Nephron progenitor cell (in vitro differentiated cells): Measurements from ENCODE around the gene A2M.

Source experiments
- DNase-seq: peaks from one replicate; pipeline ENCODE4 v3.0.0; 2021
- H3K27ac Mint-ChIP-seq: 2 replicates; pipeline ENCODE4 v1.8.0; 2021; ENCODE audit warnings: mild to moderate bottlenecking, moderate library complexity, mixed read lengths
- H3K27me3 Mint-ChIP-seq: 2 replicates; pipeline ENCODE4 v1.8.0; 2021; ENCODE audit warnings: mild to moderate bottlenecking, low read depth, mixed read lengths; ENCODE audit not compliant: poor library complexity
- H3K36me3 Mint-ChIP-seq: 2 replicates; pipeline ENCODE4 v1.8.0; 2021; ENCODE audit warnings: low read depth, mixed read lengths
- H3K4me1 Mint-ChIP-seq: 2 replicates; pipeline ENCODE4 v1.8.0; 2021; ENCODE audit warnings: mixed read lengths
- H3K4me3 Mint-ChIP-seq: 2 replicates; pipeline ENCODE4 v1.8.0; 2021; ENCODE audit warnings: mild to moderate bottlenecking, moderate library complexity, mixed read lengths
- H3K9me3 Mint-ChIP-seq: 2 replicates; pipeline ENCODE4 v1.8.0; 2021; ENCODE audit warnings: mild to moderate bottlenecking, moderate library complexity, mixed read lengths
- TF ChIP-seq, protein P1 (sequence below): fragments of 200-600 bp; sonication (generic); IDR thresholded peaks from 2 replicates; pipeline ENCODE4 v1.5.0; 2021; ENCODE audit warnings: antibody characterized with exemption

Gene A2M

DNA sequence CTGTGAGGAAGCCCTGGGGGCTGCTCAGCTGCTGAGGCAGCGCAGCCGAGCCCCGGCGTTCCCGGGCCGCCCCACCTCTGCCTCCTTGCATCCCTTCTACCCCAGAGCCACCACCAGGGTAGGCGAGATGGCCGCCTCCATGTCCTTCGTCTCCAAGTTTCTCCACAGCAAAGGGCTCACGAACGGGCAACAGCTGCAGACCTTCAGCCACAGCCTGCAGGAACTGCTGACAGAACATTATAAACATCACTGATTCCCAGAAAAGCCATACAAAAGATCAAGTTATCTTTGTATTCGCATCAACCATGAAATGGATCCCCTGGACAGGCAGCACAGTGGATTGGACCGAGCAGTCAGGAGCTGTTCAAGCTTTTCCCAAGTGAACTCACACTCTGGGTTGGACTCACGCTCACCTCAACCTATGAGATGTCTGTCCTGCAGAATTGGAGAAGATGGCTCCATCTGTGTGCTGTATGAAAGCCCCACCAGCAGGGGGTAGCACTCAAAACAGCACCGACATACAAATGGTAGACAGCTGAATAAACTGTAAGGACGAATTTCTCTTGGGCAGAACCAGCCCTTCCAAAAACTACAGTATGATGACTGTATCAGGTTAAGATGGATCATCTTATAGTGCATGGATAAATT lies 19.4 kb upstream of the A2M start:
- no peaks in the 10 kb centered on the region for H3K4me1 Mint-ChIP-seq
- H3K9me3 Mint-ChIP-seq = peaks cover 44% of the 10 kb centered on the region
- H3K4me3 Mint-ChIP-seq = no peak overlapping the region
- peaks cover 32% of the 10 kb centered on the region for H3K36me3 Mint-ChIP-seq
- TF ChIP-seq, protein P1, sequence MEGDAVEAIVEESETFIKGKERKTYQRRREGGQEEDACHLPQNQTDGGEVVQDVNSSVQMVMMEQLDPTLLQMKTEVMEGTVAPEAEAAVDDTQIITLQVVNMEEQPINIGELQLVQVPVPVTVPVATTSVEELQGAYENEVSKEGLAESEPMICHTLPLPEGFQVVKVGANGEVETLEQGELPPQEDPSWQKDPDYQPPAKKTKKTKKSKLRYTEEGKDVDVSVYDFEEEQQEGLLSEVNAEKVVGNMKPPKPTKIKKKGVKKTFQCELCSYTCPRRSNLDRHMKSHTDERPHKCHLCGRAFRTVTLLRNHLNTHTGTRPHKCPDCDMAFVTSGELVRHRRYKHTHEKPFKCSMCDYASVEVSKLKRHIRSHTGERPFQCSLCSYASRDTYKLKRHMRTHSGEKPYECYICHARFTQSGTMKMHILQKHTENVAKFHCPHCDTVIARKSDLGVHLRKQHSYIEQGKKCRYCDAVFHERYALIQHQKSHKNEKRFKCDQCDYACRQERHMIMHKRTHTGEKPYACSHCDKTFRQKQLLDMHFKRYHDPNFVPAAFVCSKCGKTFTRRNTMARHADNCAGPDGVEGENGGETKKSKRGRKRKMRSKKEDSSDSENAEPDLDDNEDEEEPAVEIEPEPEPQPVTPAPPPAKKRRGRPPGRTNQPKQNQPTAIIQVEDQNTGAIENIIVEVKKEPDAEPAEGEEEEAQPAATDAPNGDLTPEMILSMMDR = no peak
- peaks cover 4% of the 10 kb centered on the region for H3K27me3 Mint-ChIP-seq
- no peak for DNase-seq
- no peak overlapping the region for H3K27ac Mint-ChIP-seq

DNA sequence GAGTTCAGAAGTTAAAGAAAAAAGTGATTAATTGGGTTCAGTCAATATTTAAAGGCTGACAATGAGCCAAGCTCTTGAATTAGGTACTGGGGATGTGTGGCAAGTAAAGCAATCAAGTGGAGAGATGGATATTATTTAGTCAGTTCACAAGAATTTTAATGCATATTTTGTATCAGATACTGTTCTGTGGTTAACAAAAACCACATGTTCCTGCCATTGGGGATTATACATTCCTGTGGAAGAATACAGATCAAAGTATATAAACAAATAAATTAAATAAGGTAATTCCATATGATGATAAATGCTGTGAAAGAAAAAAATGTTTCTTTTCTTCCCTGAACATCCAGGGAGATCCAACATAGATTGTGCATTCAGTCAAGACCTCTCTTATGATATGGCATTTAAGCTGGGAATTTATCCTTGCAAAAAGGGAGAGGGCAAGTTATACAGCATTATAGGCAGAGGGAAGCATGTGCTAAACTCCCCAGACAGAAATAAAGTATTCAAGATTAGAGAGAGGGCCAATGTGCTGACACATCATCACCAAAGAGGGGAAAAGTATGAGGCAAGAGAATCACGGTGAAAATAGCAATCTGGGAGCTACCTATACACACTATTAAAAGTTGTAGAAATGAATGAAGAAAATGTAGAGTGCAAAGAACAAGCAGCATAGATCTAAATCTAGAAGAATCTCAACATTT lies 17.6 kb upstream of the A2M start:
- H3K27me3 Mint-ChIP-seq = no peaks in the 10 kb centered on the region
- TF ChIP-seq, protein P1 = no peak
- H3K9me3 Mint-ChIP-seq = peaks cover 35% of the 10 kb centered on the region
- DNase-seq = no peak
- H3K4me3 Mint-ChIP-seq = no peak overlapping the region
- H3K4me1 Mint-ChIP-seq = no peaks in the 10 kb centered on the region
- H3K36me3 Mint-ChIP-seq = peaks cover 25% of the 10 kb centered on the region
- H3K27ac Mint-ChIP-seq = no peak overlapping the region

DNA sequence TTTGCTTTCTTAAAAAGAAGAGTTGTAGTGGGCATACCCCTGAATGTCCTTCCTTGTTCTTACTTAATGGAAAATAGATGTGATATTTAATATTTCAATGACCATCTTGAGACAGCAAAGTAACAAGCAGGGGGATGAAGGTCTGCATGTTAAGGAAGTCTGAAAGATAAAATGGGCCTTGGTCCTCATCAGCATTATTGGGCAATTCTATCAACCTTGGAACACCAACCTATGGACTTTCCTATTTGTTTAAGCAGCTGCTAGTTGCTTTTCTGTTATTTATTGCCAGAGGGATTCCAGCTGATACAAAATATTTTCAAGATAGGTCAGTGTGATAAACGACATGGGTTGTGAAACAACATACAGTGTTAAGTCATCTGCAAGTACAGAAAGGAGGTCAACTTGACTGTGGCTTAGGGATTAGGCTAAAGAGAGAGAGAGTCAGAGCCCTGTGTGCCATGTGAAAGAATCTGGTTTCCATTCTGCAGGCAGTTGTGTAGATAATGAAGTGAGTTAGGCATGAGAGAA lies 16.4 kb upstream of the A2M start:
- H3K27ac Mint-ChIP-seq = no peak overlapping the region
- peaks cover 28% of the 10 kb centered on the region for H3K9me3 Mint-ChIP-seq
- no peak for DNase-seq
- TF ChIP-seq, protein P1 = no peak
- peaks cover 24% of the 10 kb centered on the region for H3K36me3 Mint-ChIP-seq
- no peaks in the 10 kb centered on the region for H3K4me1 Mint-ChIP-seq
- no peaks in the 10 kb centered on the region for H3K27me3 Mint-ChIP-seq
- no peak overlapping the region for H3K4me3 Mint-ChIP-seq

DNA sequence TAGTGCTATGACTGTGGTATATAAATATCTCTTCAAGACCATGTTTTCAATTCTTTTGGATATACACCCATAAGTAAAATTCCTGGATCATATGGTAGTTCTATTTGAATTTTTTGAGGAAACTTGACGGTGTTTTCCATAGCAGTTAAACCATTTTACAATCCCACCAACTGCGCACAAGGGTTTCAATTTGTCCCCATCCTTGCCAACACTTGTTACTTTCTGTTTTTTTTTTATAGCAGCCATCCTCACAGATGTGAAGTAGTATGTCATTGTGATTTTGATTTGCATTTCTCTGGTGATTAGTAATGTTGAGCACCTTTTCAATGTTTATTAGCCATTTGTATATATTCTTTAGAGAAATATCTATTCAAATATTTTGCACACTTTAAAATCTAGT lies 14.5 kb upstream of the A2M start:
- H3K27me3 Mint-ChIP-seq = no peaks in the 10 kb centered on the region
- H3K27ac Mint-ChIP-seq = no peak overlapping the region
- DNase-seq = no peak
- peaks cover 22% of the 10 kb centered on the region for H3K9me3 Mint-ChIP-seq
- H3K4me1 Mint-ChIP-seq = no peaks in the 10 kb centered on the region
- TF ChIP-seq, protein P1 = no peak
- no peak overlapping the region for H3K4me3 Mint-ChIP-seq
- peaks cover 19% of the 10 kb centered on the region for H3K36me3 Mint-ChIP-seq

DNA sequence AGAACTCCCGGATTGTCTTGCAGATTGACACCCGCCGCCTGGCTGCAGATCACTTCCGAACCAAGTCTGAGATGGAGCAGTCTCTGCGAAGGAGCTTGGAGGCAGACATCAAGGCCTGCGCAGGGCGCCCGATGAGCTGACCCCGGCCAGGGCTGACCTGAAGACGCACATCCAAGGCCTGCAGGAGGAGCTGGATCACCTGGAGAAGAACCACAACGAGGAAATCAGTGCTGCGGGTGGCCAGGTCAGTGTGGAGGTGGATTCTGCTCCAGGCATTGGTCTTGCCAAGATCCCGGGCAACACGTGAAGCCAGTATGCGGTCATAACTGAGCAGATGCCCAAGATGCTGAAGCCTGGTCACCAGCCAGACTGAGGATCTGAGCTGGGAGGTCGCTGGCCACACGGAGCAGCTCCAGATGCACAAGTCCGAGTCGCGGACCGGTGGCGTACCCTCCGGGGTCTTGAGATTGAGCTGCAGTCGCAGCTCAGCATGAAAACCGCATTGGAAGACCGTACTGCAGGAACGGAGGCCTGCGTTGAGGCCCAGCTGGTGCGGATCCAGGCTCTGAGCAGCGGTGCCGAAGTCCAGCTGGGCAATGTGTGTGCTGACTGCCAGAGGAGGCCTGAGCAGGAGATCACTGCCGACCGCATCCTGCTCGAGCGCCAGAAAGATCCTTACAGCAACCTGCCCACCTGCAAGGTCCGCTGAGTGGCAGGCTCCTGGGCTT lies 12.4 kb upstream of the A2M start:
- DNase-seq = no peak
- Mint-ChIP-seq H3K27ac (no peak overlapping the region), H3K36me3 (peaks cover 18% of the 10 kb centered on the region), H3K27me3 (no peaks in the 10 kb centered on the region), H3K4me1 (no peaks in the 10 kb centered on the region), H3K9me3 (peaks cover 22% of the 10 kb centered on the region), H3K4me3 (no peak overlapping the region)
- TF ChIP-seq, protein P1 = no peak
